GM21390 (cell line): ENCODE results near the gene SPAG6.
A peak's percentile ranks its signal among the peaks of the same experiment; 100 is the strongest.
"Not testable (repeated sequence)": the region's sequence is repeated elsewhere in the genome, so short reads cannot be mapped to it uniquely, and the experiment has no call there.

ENCODE experiments used
- ATAC-seq: cut with Tn5 transposase; IDR thresholded peaks from one replicate; pipeline ENCODE4 v1.9.1; 2021; ENCODE audit not compliant: unreplicated experiment

SPAG6 gene

GRCh38 chr10:22341190-22341925 is 3.9 kb upstream of the SPAG6 start:
- ATAC-seq = peak; percentile 14

- ATAC-seq = no peak
Observed at GRCh38 chr10:22341926-22342196, 3.4 kb upstream of the SPAG6 start.

GRCh38 chr10:22342421-22342820 is 2.9 kb upstream of the SPAG6 start:
- no peak for ATAC-seq

- no peak for ATAC-seq
Observed at GRCh38 chr10:22343731-22344130, 1.6 kb upstream of the SPAG6 start.

GRCh38 chr10:22344249-22344648 is 1.0 kb upstream of the SPAG6 start:
- no peak for ATAC-seq

- ATAC-seq = no peak
Observed at GRCh38 chr10:22344781-22345300, 455 bp upstream of the SPAG6 start.

GRCh38 chr10:22346096-22346661 is 883 bp downstream of the SPAG6 start:
- no peak for ATAC-seq

GRCh38 chr10:22349755-22350154 is 4.5 kb downstream of the SPAG6 start:
- ATAC-seq = no peak

- ATAC-seq = no peak
Observed at GRCh38 chr10:22351131-22351703, 5.9 kb downstream of the SPAG6 start.

- no peak for ATAC-seq
Observed at GRCh38 chr10:22356324-22356873, 11.1 kb downstream of the SPAG6 start.

GRCh38 chr10:22357770-22358169 is 12.5 kb downstream of the SPAG6 start:
- ATAC-seq = not testable (repeated sequence)

GRCh38 chr10:22363305-22363704 is 18.0 kb downstream of the SPAG6 start:
- no peak for ATAC-seq

GRCh38 chr10:22364407-22365140 is 19.3 kb downstream of the SPAG6 start:
- ATAC-seq = no peak

- no peak for ATAC-seq
Observed at GRCh38 chr10:22365233-22365632, 19.9 kb downstream of the SPAG6 start.

- ATAC-seq = no peak
Observed at GRCh38 chr10:22365644-22366434, 20.5 kb downstream of the SPAG6 start.

- ATAC-seq = no peak
Observed at GRCh38 chr10:22366435-22366703, 21.1 kb downstream of the SPAG6 start.

- no peak for ATAC-seq
Observed at GRCh38 chr10:22366771-22367170, 21.5 kb downstream of the SPAG6 start.

GRCh38 chr10:22367471-22367870 is 22.2 kb downstream of the SPAG6 start:
- no peak for ATAC-seq

- ATAC-seq = no peak
Observed at GRCh38 chr10:22368402-22368801, 23.1 kb downstream of the SPAG6 start.

GRCh38 chr10:22368981-22369380 is 23.7 kb downstream of the SPAG6 start:
- ATAC-seq = no peak
